Measurements from ENCODE around the gene PRKAR1A. TPM values are rescaled to one million over a fixed set of nuclear protein-coding genes. Genes with fewer than 3 reads are reported as not detected.
A peak's percentile ranks its signal among the peaks of the same experiment; 100 is the strongest.

The PRKAR1A gene
- 267 and 308 TPM in 2 replicates for total RNA-seq (ENCODE audit: low replicate concordance)

- TF ChIP-seq, protein P1, sequence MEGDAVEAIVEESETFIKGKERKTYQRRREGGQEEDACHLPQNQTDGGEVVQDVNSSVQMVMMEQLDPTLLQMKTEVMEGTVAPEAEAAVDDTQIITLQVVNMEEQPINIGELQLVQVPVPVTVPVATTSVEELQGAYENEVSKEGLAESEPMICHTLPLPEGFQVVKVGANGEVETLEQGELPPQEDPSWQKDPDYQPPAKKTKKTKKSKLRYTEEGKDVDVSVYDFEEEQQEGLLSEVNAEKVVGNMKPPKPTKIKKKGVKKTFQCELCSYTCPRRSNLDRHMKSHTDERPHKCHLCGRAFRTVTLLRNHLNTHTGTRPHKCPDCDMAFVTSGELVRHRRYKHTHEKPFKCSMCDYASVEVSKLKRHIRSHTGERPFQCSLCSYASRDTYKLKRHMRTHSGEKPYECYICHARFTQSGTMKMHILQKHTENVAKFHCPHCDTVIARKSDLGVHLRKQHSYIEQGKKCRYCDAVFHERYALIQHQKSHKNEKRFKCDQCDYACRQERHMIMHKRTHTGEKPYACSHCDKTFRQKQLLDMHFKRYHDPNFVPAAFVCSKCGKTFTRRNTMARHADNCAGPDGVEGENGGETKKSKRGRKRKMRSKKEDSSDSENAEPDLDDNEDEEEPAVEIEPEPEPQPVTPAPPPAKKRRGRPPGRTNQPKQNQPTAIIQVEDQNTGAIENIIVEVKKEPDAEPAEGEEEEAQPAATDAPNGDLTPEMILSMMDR (IDR thresholded peaks at IDR 0.05; ENCODE audit: insufficient read depth, low read length), result no peak
- H3K4me3 ChIP-seq (ENCODE audit: low read depth, low read length), result peak within 1 kb of the TSS; percentile 98
- peak; percentile 95 for DNase-seq (ENCODE audit: low read depth)
These were observed at the start of gene PRKAR1A for GRCh38 chr17:68512247-68512959. PRKAR1A (plus strand) TSS chr17:68512430; CDS start chr17:68515400, 2,970 bp downstream.

GRCh38 chr17:68463211-68464019 is 48.8 kb upstream of the PRKAR1A start:
- TF ChIP-seq, protein P1 (IDR thresholded peaks at IDR 0.05; ENCODE audit: insufficient read depth, low read length), result peak; percentile 0
- no peak overlapping the region for H3K4me3 ChIP-seq (ENCODE audit: low read depth, low read length)
- no peak for DNase-seq (ENCODE audit: low read depth)

DNA sequence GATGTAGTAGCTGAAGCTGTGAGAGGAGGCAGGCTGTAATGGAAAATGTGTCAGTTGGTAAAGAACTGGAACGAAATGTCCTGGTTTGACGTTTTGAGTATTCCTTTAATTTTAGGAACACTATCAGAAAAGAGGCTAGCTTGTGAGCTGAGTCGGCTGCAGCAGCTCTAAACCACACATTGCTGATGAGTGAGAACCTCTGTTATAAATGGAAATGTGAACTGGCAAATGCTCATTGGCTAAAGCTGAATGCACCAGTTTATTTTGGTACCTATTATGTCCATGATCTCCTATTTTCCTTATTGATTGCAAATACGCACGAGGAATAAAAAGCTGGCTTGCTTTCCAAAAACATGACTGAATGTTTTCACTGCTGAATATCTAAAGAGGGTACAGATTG is 43.9 kb upstream of the PRKAR1A start:
- H3K4me3 ChIP-seq (ENCODE audit: low read depth, low read length), result no peak overlapping the region
- TF ChIP-seq, protein P1 (IDR thresholded peaks at IDR 0.05; ENCODE audit: insufficient read depth, low read length), result no peak
- peak; percentile 40 for DNase-seq (ENCODE audit: low read depth)

- TF ChIP-seq, protein P1 (IDR thresholded peaks at IDR 0.05; ENCODE audit: insufficient read depth, low read length), result no peak
- DNase-seq (ENCODE audit: low read depth), result no peak
- no peak overlapping the region for H3K4me3 ChIP-seq (ENCODE audit: low read depth, low read length)
These were observed 43.4 kb upstream of the PRKAR1A start for GRCh38 chr17:68468788-68469187.

GRCh38 chr17:68470961-68471360 is 41.3 kb upstream of the PRKAR1A start:
- no peak overlapping the region for H3K4me3 ChIP-seq (ENCODE audit: low read depth, low read length)
- DNase-seq (ENCODE audit: low read depth), result no peak
- TF ChIP-seq, protein P1 (IDR thresholded peaks at IDR 0.05; ENCODE audit: insufficient read depth, low read length), result no peak

DNA sequence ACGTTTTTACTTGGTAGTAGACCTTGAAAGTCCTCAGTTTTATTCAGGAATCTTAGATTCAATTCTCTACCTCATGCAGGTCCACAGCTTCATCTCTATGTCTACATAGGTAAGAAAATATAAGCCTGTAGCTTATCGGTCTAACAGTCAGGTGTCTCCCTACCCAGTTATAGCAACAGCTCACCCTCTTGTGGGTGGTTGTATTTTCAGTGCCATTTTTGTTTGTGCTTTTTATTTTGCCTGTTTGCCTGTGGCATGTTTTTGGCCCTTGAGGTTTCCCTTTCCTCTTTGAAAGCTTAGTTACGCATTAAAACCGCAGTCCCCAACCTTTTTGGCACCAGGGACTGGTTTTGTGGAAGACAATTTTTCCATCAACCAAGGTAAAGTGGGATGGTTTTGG is 31.3 kb upstream of the PRKAR1A start:
- TF ChIP-seq, protein P1 (IDR thresholded peaks at IDR 0.05; ENCODE audit: insufficient read depth, low read length), result no peak
- no peak overlapping the region for H3K4me3 ChIP-seq (ENCODE audit: low read depth, low read length)
- DNase-seq (ENCODE audit: low read depth), result no peak

Data from fibroblast of the aortic adventitia (primary cell).